ENCODE results near the gene BANF2.

DNA sequence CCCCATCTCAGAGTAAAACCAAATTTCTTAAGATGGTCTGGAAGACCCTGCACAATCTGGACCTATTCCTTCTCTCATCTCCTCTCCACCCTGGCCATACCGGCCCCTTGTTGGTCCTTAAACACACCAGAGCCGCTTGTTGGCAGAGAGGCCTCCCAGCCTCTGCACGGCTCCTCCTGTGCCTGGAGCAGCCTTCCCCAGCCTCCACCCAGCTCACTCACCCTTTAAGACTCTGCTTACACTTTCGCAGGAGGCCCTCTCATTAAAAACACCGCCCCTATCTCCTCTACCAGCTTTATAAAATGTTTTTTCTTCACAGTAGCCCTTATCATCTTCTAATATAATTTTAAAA is 49.8 kb downstream of the BANF2 start:
- TF ChIP-seq EZH2phosphoT487 (IDR thresholded peaks at IDR 0.05; ENCODE audit: insufficient read depth, low read depth): no peak
- TF ChIP-seq EZH2 (IDR thresholded peaks at IDR 0.05; ENCODE audit: insufficient read depth, poor library complexity, severe bottlenecking): no peak

Data from GM23248 (cell line).